ENCODE results near the gene TMPRSS4.

- TF ChIP-seq CTCF (conservative IDR thresholded peaks at IDR 0.05; ENCODE audit: low read depth in 2 of 2) (no peak), CREB1 (CRISPR knock-in tag; IDR thresholded peaks at IDR 0.05; ENCODE audit: low read depth) (no peak), EZH2phosphoT487 (IDR thresholded peaks at IDR 0.05; ENCODE audit: unreplicated experiment) (no peak), POLR2AphosphoS5 (IDR thresholded peaks at IDR 0.05; ENCODE audit: low read depth) (no peak), JUNB (IDR thresholded peaks at IDR 0.05; ENCODE audit: unreplicated experiment) (no peak), EZH2 (IDR thresholded peaks at IDR 0.05; ENCODE audit: low read depth, unreplicated experiment) (no peak), ZNF331 (CRISPR knock-in tag; IDR thresholded peaks at IDR 0.05; ENCODE audit: low read depth) (no peak)
Observed at GRCh38 chr11:118042141-118042540, 34.7 kb upstream of the TMPRSS4 start.
